Measurements from ENCODE around the gene TMEM179B. TPM values are rescaled to one million over a fixed set of nuclear protein-coding genes. Genes with fewer than 3 reads are reported as not detected.

Gene TMEM179B
- total and polyA plus RNA-seq, 9 donors, result 22.1 to 33.8 (median 29.7) TPM

GRCh38 chr11:62786318-62787004, 741 bp upstream of the TMEM179B start:
- H3K36me3 ChIP-seq (ENCODE audit: control insufficient read depth, insufficient read depth, low read length), result peaks cover 36% of the 10 kb centered on the region
- H3K4me1 ChIP-seq (ENCODE audit: control insufficient read depth, insufficient read depth, low read length), result peaks cover 27% of the 10 kb centered on the region
- peak; percentile 95 for DNase-seq
- H3K27me3 ChIP-seq (ENCODE audit: control insufficient read depth, insufficient read depth, low read length), result no peaks in the 10 kb centered on the region
- H3K27ac ChIP-seq (ENCODE audit: low read length), result peak overlapping the region; percentile 93
- WGBS (ENCODE audit: insufficient coverage), result under 1% methylated on average over 50 of the region's 51 CpGs
- H3K9me3 ChIP-seq (replicated peaks; ENCODE audit: control insufficient read depth, low read depth, low read length), result no peaks in the 10 kb centered on the region
- H3K4me3 ChIP-seq (ENCODE audit: low read length), result peak overlapping the region; percentile 88

GRCh38 chr11:62788991-62789390, 1.8 kb downstream of the TMEM179B start:
- WGBS (ENCODE audit: insufficient coverage), result 88% methylated on average over 3 of the region's 5 CpGs
- H3K27me3 ChIP-seq (ENCODE audit: control insufficient read depth, insufficient read depth, low read length), result no peaks in the 10 kb centered on the region
- peaks cover 36% of the 10 kb centered on the region for H3K36me3 ChIP-seq (ENCODE audit: control insufficient read depth, insufficient read depth, low read length)
- no peak overlapping the region for H3K4me3 ChIP-seq (ENCODE audit: low read length)
- H3K27ac ChIP-seq (ENCODE audit: low read length), result no peak overlapping the region
- H3K4me1 ChIP-seq (ENCODE audit: control insufficient read depth, insufficient read depth, low read length), result peaks cover 33% of the 10 kb centered on the region
- DNase-seq, result no peak
- no peaks in the 10 kb centered on the region for H3K9me3 ChIP-seq (replicated peaks; ENCODE audit: control insufficient read depth, low read depth, low read length)

- H3K4me3 ChIP-seq (ENCODE audit: low read length), result no peak overlapping the region
- H3K9me3 ChIP-seq (replicated peaks; ENCODE audit: control insufficient read depth, low read depth, low read length), result no peaks in the 10 kb centered on the region
- H3K36me3 ChIP-seq (ENCODE audit: control insufficient read depth, insufficient read depth, low read length), result peaks cover 41% of the 10 kb centered on the region
- peaks cover 33% of the 10 kb centered on the region for H3K4me1 ChIP-seq (ENCODE audit: control insufficient read depth, insufficient read depth, low read length)
- no peak overlapping the region for H3K27ac ChIP-seq (ENCODE audit: low read length)
- no peak for DNase-seq
- H3K27me3 ChIP-seq (ENCODE audit: control insufficient read depth, insufficient read depth, low read length), result no peaks in the 10 kb centered on the region
- 80% methylated on average over 1 of the region's 3 CpGs for WGBS (ENCODE audit: insufficient coverage)
Observed at GRCh38 chr11:62789576-62789975, 2.4 kb downstream of the TMEM179B start.

- Histone ChIP-seq H3K27ac (ENCODE audit: low read length) (peak within 1 kb of the TSS; percentile 80), H3K9me3 (replicated peaks; ENCODE audit: control insufficient read depth, low read depth, low read length) (no peaks in the 10 kb centered on the region), H3K36me3 (ENCODE audit: control insufficient read depth, insufficient read depth, low read length) (peaks cover 56% of the 10 kb centered on the region), H3K4me3 (ENCODE audit: low read length) (peak within 1 kb of the TSS; percentile 95), H3K4me1 (ENCODE audit: control insufficient read depth, insufficient read depth, low read length) (peaks cover 27% of the 10 kb centered on the region), H3K27me3 (ENCODE audit: control insufficient read depth, insufficient read depth, low read length) (no peaks in the 10 kb centered on the region)
- peak; percentile 95 for DNase-seq
- under 1% methylated on average over 51 of the region's 58 CpGs for WGBS (ENCODE audit: insufficient coverage)
Observed at GRCh38 chr11:62791501-62792201, 4.4 kb downstream of the TMEM179B start, which contains the start of gene TMEM223. Gene TMEM223, minus strand, starts transcription at chr11:62792006. Its CDS starts 12 bp downstream, at chr11:62791994.

GRCh38 chr11:62792202-62792575, 5.0 kb downstream of the TMEM179B start:
- no peak for DNase-seq
- Histone ChIP-seq H3K9me3 (replicated peaks; ENCODE audit: control insufficient read depth, low read depth, low read length) (no peaks in the 10 kb centered on the region), H3K4me3 (ENCODE audit: low read length) (peak overlapping the region; percentile 95), H3K4me1 (ENCODE audit: control insufficient read depth, insufficient read depth, low read length) (peaks cover 27% of the 10 kb centered on the region), H3K27me3 (ENCODE audit: control insufficient read depth, insufficient read depth, low read length) (no peaks in the 10 kb centered on the region), H3K36me3 (ENCODE audit: control insufficient read depth, insufficient read depth, low read length) (peaks cover 62% of the 10 kb centered on the region), H3K27ac (ENCODE audit: low read length) (peak overlapping the region; percentile 76)
- WGBS (ENCODE audit: insufficient coverage), result 17% methylated on average over 5 of the region's 11 CpGs

GRCh38 chr11:62794201-62794775, 7.1 kb downstream of the TMEM179B start:
- no peaks in the 10 kb centered on the region for H3K27me3 ChIP-seq (ENCODE audit: control insufficient read depth, insufficient read depth, low read length)
- DNase-seq, result no peak
- no peak overlapping the region for H3K4me3 ChIP-seq (ENCODE audit: low read length)
- peaks cover 18% of the 10 kb centered on the region for H3K4me1 ChIP-seq (ENCODE audit: control insufficient read depth, insufficient read depth, low read length)
- WGBS (ENCODE audit: insufficient coverage), result 100% methylated on average over 6 of the region's 8 CpGs
- H3K27ac ChIP-seq (ENCODE audit: low read length), result no peak overlapping the region
- no peaks in the 10 kb centered on the region for H3K9me3 ChIP-seq (replicated peaks; ENCODE audit: control insufficient read depth, low read depth, low read length)
- peaks cover 71% of the 10 kb centered on the region for H3K36me3 ChIP-seq (ENCODE audit: control insufficient read depth, insufficient read depth, low read length)

- no peak overlapping the region for H3K4me3 ChIP-seq (ENCODE audit: low read length)
- no peak overlapping the region for H3K27ac ChIP-seq (ENCODE audit: low read length)
- no peak for DNase-seq
- H3K4me1 ChIP-seq (ENCODE audit: control insufficient read depth, insufficient read depth, low read length), result peaks cover 6% of the 10 kb centered on the region
- H3K27me3 ChIP-seq (ENCODE audit: control insufficient read depth, insufficient read depth, low read length), result no peaks in the 10 kb centered on the region
- no peaks in the 10 kb centered on the region for H3K9me3 ChIP-seq (replicated peaks; ENCODE audit: control insufficient read depth, low read depth, low read length)
- peaks cover 77% of the 10 kb centered on the region for H3K36me3 ChIP-seq (ENCODE audit: control insufficient read depth, insufficient read depth, low read length)
- WGBS (ENCODE audit: insufficient coverage), result 81% methylated on average over 5 of the region's 7 CpGs
Observed at GRCh38 chr11:62796281-62796680, 9.1 kb downstream of the TMEM179B start.

GRCh38 chr11:62799486-62799885, 12.3 kb downstream of the TMEM179B start:
- peaks cover 83% of the 10 kb centered on the region for H3K36me3 ChIP-seq (ENCODE audit: control insufficient read depth, insufficient read depth, low read length)
- H3K27me3 ChIP-seq (ENCODE audit: control insufficient read depth, insufficient read depth, low read length), result no peaks in the 10 kb centered on the region
- H3K27ac ChIP-seq (ENCODE audit: low read length), result no peak overlapping the region
- no peaks in the 10 kb centered on the region for H3K9me3 ChIP-seq (replicated peaks; ENCODE audit: control insufficient read depth, low read depth, low read length)
- H3K4me3 ChIP-seq (ENCODE audit: low read length), result no peak overlapping the region
- no peak for DNase-seq
- H3K4me1 ChIP-seq (ENCODE audit: control insufficient read depth, insufficient read depth, low read length), result peaks cover 12% of the 10 kb centered on the region
- WGBS (ENCODE audit: insufficient coverage), result 85% methylated on average over 10 of the region's 10 CpGs

GRCh38 chr11:62801071-62801470, 13.9 kb downstream of the TMEM179B start:
- H3K27me3 ChIP-seq (ENCODE audit: control insufficient read depth, insufficient read depth, low read length), result no peaks in the 10 kb centered on the region
- H3K9me3 ChIP-seq (replicated peaks; ENCODE audit: control insufficient read depth, low read depth, low read length), result no peaks in the 10 kb centered on the region
- H3K4me1 ChIP-seq (ENCODE audit: control insufficient read depth, insufficient read depth, low read length), result peaks cover 19% of the 10 kb centered on the region
- no peak for DNase-seq
- WGBS (ENCODE audit: insufficient coverage), result no CpG with 5 or more reads among the region's 4 CpGs
- no peak overlapping the region for H3K27ac ChIP-seq (ENCODE audit: low read length)
- peaks cover 70% of the 10 kb centered on the region for H3K36me3 ChIP-seq (ENCODE audit: control insufficient read depth, insufficient read depth, low read length)
- H3K4me3 ChIP-seq (ENCODE audit: low read length), result no peak overlapping the region

Data from muscle of leg (tissue), 11 donors.